Dendritic cell treated with granulocyte-macrophage colony-stimulating factor and Interleukin-4, amounts not matched to agents 40 ng/mL and 50 ng/mL, for 4 days (primary cell): ENCODE results near the gene GNB3.
"Not testable (repeated sequence)": the region's sequence is repeated elsewhere in the genome, so short reads cannot be mapped to it uniquely, and the experiment has no call there.

Experiments
- H3K27ac Mint-ChIP-seq: one replicate; pipeline ENCODE4 v1.8.0; 2022; ENCODE audit warnings: mild to moderate bottlenecking, mixed read lengths
- H3K27me3 Mint-ChIP-seq: one replicate; pipeline ENCODE4 v1.8.0; 2022; ENCODE audit warnings: mild to moderate bottlenecking, mixed read lengths
- H3K36me3 Mint-ChIP-seq: one replicate; pipeline ENCODE4 v1.8.0; 2022; ENCODE audit warnings: low read depth, mixed read lengths
- H3K4me1 Mint-ChIP-seq: one replicate; pipeline ENCODE4 v1.8.0; 2022; ENCODE audit warnings: low read depth, mixed read lengths
- H3K4me3 Mint-ChIP-seq: one replicate; pipeline ENCODE4 v1.8.0; 2022; ENCODE audit warnings: mild to moderate bottlenecking, moderate library complexity, mixed read lengths
- H3K9me3 Mint-ChIP-seq: one replicate; pipeline ENCODE4 v1.8.0; 2022; ENCODE audit warnings: mixed read lengths
- intact Hi-C: fragments of 100-400 bp; cut with micrococcal nuclease; formaldehyde crosslinking; loops from one replicate; pipeline ENCODE4 v1.15.0; 2022

Gene GNB3

GRCh38 chr12:6866163-6866919 is 25.6 kb downstream of the GNB3 start:
- Mint-ChIP-seq H3K4me3 (peak overlapping the region; percentile 94), H3K36me3 (peaks cover 95% of the 10 kb centered on the region), H3K9me3 (no peaks in the 10 kb centered on the region), H3K27ac (peak overlapping the region; percentile 94), H3K27me3 (no peaks in the 10 kb centered on the region), H3K4me1 (peaks cover 44% of the 10 kb centered on the region)
- intact Hi-C loops: loop anchor here (5.0 kb wide), 1 partner anchor 71 kb away; no protein-coding TSS in a partner anchor

- Mint-ChIP-seq H3K27ac (peak overlapping the region; percentile 94), H3K9me3 (no peaks in the 10 kb centered on the region), H3K4me3 (peak overlapping the region; percentile 94), H3K27me3 (no peaks in the 10 kb centered on the region), H3K4me1 (peaks cover 50% of the 10 kb centered on the region), H3K36me3 (peaks cover 95% of the 10 kb centered on the region)
- intact Hi-C loops: loop anchor here (5.0 kb wide), 1 partner anchor 70 kb away; no protein-coding TSS in a partner anchor
These were observed 26.2 kb downstream of the GNB3 start for GRCh38 chr12:6866920-6867412.

- no peaks in the 10 kb centered on the region for H3K27me3 Mint-ChIP-seq
- intact Hi-C loops: loop anchor here (2.0 to 5.0 kb wide), 2 partner anchors 70 to 245 kb away; no protein-coding TSS in a partner anchor
- peak within 1 kb of the TSS; percentile 94 for H3K27ac Mint-ChIP-seq
- peaks cover 96% of the 10 kb centered on the region for H3K36me3 Mint-ChIP-seq
- no peaks in the 10 kb centered on the region for H3K9me3 Mint-ChIP-seq
- H3K4me1 Mint-ChIP-seq: peaks cover 57% of the 10 kb centered on the region
- peak within 1 kb of the TSS; percentile 94 for H3K4me3 Mint-ChIP-seq
These were observed 26.9 kb downstream of the GNB3 start, which contains the start of gene TPI1 for GRCh38 chr12:6867413-6868210. TSS of gene TPI1 (plus strand) at chr12:6867531. CDS start at chr12:6867567, 36 bp downstream.

GRCh38 chr12:6868211-6869048 is 27.7 kb downstream of the GNB3 start:
- Mint-ChIP-seq H3K27ac (peak overlapping the region; percentile 94), H3K27me3 (no peaks in the 10 kb centered on the region), H3K36me3 (peaks cover 96% of the 10 kb centered on the region), H3K4me3 (peak overlapping the region; percentile 94), H3K4me1 (peaks cover 60% of the 10 kb centered on the region), H3K9me3 (no peaks in the 10 kb centered on the region)
- intact Hi-C loops: loop anchor here (2.0 to 5.0 kb wide), 2 partner anchors 69 to 244 kb away; no protein-coding TSS in a partner anchor

DNA sequence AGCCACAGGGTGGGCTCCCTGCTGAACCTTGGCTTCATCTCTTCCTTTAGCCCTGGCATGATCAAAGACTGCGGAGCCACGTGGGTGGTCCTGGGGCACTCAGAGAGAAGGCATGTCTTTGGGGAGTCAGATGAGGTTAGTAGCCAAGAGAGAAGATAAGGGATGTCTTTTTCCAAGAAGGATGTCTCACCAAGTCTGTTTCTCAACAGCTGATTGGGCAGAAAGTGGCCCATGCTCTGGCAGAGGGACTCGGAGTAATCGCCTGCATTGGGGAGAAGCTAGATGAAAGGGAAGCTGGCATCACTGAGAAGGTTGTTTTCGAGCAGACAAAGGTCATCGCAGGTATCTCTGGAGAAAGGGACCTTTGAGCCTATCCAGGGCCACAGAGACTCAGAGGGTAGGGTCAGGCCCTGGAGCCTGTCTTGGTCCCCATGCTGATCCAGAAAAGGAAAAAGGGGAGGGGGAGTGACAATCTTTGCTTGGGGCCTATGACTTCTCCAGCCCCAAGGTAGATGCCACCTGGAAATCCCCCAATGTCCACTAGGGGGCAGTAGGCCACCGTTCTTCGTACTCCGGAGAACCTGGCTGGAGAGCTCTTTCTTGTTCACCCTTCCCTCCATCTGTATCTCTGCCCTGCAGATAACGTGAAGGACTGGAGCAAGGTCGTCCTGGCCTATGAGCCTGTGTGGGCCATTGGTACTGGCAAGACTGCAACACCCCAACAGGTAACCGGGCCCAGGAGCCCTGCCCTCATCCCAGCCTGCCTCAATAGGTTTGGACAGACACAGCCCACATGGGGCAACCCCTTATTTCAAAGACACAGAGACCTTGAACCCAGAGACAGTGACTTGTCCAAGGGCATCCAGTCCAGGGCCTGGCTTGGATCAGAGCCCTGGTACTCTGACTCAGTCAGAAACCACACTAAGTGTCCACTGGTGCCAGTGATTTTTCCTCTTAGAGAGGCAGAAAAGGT is 28.6 kb downstream of the GNB3 start:
- no peaks in the 10 kb centered on the region for H3K9me3 Mint-ChIP-seq
- peaks cover 60% of the 10 kb centered on the region for H3K4me1 Mint-ChIP-seq
- peaks cover 87% of the 10 kb centered on the region for H3K36me3 Mint-ChIP-seq
- no peaks in the 10 kb centered on the region for H3K27me3 Mint-ChIP-seq
- intact Hi-C loops: loop anchor here (2.0 to 5.0 kb wide), 2 partner anchors 68 to 243 kb away; no protein-coding TSS in a partner anchor
- H3K27ac Mint-ChIP-seq: peak overlapping the region; percentile 94
- peak overlapping the region; percentile 94 for H3K4me3 Mint-ChIP-seq

DNA sequence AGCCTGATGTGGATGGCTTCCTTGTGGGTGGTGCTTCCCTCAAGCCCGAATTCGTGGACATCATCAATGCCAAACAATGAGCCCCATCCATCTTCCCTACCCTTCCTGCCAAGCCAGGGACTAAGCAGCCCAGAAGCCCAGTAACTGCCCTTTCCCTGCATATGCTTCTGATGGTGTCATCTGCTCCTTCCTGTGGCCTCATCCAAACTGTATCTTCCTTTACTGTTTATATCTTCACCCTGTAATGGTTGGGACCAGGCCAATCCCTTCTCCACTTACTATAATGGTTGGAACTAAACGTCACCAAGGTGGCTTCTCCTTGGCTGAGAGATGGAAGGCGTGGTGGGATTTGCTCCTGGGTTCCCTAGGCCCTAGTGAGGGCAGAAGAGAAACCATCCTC is 29.6 kb downstream of the GNB3 start:
- H3K27me3 Mint-ChIP-seq, intact Hi-C loops, H3K9me3 Mint-ChIP-seq, H3K4me3 Mint-ChIP-seq, H3K27ac Mint-ChIP-seq: not testable (repeated sequence)
- Mint-ChIP-seq H3K36me3 (peaks cover 77% of the 10 kb centered on the region), H3K4me1 (peaks cover 60% of the 10 kb centered on the region)

- Mint-ChIP-seq H3K4me3 (peak overlapping the region; percentile 97), H3K27ac (peak overlapping the region; percentile 87), H3K4me1 (peaks cover 61% of the 10 kb centered on the region), H3K9me3 (no peaks in the 10 kb centered on the region), H3K36me3 (peaks cover 74% of the 10 kb centered on the region), H3K27me3 (no peaks in the 10 kb centered on the region)
- intact Hi-C loops: no loop called here
These were observed 30.6 kb downstream of the GNB3 start for GRCh38 chr12:6871052-6871957.

- no peaks in the 10 kb centered on the region for H3K27me3 Mint-ChIP-seq
- peak overlapping the region; percentile 87 for H3K27ac Mint-ChIP-seq
- H3K9me3 Mint-ChIP-seq: no peaks in the 10 kb centered on the region
- peaks cover 53% of the 10 kb centered on the region for H3K4me1 Mint-ChIP-seq
- peaks cover 77% of the 10 kb centered on the region for H3K36me3 Mint-ChIP-seq
- intact Hi-C loops: loop anchor here (1.0 kb wide), 2 partner anchors 19 to 20 kb away; partner anchors contain the start of gene USP5
- H3K4me3 Mint-ChIP-seq: peak overlapping the region; percentile 97
These were observed 31.6 kb downstream of the GNB3 start for GRCh38 chr12:6872073-6873048.

DNA sequence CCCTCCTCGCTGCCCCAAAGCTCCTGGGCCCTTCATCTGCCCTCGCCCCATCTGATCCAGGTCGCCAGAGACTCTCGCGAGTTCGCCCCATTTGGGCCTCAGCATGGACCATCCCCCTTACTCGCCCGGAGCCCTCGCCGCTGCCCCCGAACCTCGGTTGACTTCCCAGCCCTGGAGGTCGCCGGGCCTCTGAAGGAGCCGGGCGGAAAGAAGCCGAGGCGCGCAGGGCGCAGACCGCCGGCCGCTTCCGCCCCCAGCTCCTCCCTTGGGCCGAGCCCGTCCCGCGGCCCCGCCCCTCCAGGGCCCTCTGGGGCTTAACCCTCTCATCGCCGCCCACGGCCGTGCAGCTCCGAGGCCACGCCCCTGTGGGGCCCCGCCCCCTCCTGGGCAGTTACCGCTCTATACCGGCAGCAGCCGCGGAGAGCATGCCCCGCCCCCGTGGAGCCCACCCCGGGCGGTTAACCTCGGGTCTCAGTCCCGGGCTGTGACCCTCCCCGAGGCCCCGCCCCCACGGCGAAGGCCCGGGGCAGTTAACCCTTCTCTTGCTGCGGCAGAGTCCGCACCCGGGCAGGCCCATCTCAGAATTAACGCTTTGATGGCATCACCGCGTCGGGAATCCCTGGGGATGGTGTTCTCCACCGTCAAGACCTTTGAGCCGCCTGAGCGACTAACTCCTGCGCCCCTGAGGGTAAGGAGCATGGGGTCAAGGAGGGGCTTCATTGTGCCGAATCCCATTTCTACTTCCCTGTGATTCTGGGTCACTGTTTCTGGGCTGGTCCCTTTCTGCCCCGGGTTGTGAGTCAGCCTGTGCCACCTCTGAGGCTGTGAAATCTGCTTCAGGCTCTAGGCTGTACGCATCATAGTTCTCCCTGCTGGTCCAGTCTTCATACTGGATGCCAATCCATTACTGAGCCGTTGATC is 32.6 kb downstream of the GNB3 start, which contains the start of gene SPSB2:
Gene SPSB2, minus strand, starts transcription at position 210 of the 921 bp plus-strand sequence. CDS start 402 bp downstream, outside the sequence.
- H3K4me3 Mint-ChIP-seq: peak within 1 kb of the TSS; percentile 97
- H3K9me3 Mint-ChIP-seq: no peaks in the 10 kb centered on the region
- no peaks in the 10 kb centered on the region for H3K27me3 Mint-ChIP-seq
- peak within 1 kb of the TSS; percentile 87 for H3K27ac Mint-ChIP-seq
- peaks cover 51% of the 10 kb centered on the region for H3K4me1 Mint-ChIP-seq
- intact Hi-C loops: loop anchor here (1.0 kb wide), 1 partner anchor 18 kb away; no protein-coding TSS in a partner anchor
- H3K36me3 Mint-ChIP-seq: peaks cover 69% of the 10 kb centered on the region

DNA sequence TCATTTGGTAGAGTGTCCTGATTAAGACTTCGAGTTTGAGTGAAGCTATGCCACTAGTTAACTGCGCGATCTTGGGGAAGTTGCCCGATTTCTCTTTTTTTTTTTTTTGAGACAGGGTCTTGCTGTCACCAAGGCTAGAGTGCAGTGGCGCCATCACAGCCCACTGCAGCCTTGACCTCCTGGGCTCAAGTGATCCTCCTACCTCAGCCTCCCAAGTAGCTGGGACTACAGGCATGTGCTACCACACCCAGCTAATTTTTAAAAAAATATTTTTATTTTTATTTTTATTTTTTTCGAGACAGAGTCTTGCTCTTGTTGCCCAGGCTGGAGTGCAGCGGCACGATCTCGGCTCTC is 33.3 kb downstream of the GNB3 start:
- Mint-ChIP-seq H3K27ac (peak overlapping the region; percentile 87), H3K36me3 (peaks cover 63% of the 10 kb centered on the region), H3K4me3 (peak overlapping the region; percentile 97), H3K4me1 (peaks cover 44% of the 10 kb centered on the region)
- intact Hi-C loops, H3K27me3 Mint-ChIP-seq, H3K9me3 Mint-ChIP-seq: not testable (repeated sequence)
